ENCODE measurements around the gene FAM135A. TPM values are rescaled to one million over a fixed set of nuclear protein-coding genes. Genes with fewer than 3 reads are reported as not detected.

Gene FAM135A
- total and polyA plus RNA-seq, 2 of the 13 experiments (the other 11 are each of a cell fraction or from before 2014, with no cell fraction given) = 26.9 to 31.5 TPM

DNA sequence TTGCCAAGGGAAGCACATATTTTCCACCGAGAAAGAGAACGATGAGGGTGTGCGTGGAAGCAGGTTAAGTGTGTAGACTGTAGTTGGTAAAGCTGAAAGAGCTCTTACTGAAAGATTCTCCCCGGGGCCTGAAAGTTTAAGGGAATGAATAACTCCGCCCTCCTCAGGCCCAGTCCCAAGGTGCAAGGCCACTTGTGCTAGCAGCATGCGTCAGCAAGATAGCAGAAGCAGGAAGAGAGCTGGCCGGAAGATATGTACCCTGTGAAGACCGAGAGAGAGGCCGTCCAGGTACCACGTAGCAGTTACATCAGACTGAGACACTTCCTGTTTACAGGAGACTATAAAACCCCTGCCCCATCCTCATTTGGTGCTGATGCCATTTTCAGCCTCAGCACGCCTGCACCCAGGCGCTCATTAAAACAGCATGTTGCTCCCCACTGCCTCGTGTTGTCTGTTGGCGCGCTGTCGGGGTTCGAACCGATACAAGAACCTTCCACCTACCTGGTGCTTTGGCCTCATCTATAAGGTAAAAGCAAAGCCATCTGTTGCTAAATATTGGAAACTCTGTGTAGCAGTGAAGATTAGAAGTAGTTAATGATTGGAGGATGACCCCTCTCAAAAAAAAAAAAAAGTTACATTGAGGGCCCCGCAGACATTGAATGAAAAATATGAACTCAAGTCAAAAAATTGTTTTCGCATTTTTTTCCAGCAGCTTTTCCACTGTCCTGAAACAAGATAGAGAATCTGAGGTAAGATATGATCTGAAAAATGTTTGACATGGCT lies 18.6 kb upstream of the FAM135A start (continued):
- TF ChIP-seq, protein P1, sequence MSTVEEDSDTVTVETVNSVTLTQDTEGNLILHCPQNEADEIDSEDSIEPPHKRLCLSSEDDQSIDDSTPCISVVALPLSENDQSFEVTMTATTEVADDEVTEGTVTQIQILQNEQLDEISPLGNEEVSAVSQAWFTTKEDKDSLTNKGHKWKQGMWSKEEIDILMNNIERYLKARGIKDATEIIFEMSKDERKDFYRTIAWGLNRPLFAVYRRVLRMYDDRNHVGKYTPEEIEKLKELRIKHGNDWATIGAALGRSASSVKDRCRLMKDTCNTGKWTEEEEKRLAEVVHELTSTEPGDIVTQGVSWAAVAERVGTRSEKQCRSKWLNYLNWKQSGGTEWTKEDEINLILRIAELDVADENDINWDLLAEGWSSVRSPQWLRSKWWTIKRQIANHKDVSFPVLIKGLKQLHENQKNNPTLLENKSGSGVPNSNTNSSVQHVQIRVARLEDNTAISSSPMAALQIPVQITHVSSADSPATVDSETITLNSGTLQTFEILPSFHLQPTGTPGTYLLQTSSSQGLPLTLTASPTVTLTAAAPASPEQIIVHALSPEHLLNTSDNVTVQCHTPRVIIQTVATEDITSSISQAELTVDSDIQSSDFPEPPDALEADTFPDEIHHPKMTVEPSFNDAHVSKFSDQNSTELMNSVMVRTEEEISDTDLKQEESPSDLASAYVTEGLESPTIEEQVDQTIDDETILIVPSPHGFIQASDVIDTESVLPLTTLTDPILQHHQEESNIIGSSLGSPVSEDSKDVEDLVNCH (CRISPR knock-in tag; IDR thresholded peaks at IDR 0.05) = no peak
- TF ChIP-seq ZNF749 (CRISPR knock-in tag; IDR thresholded peaks at IDR 0.05; ENCODE audit: borderline replicate concordance) (no peak), ZFY (CRISPR knock-in tag; IDR thresholded peaks at IDR 0.05) (no peak), FOXJ3 (CRISPR knock-in tag; IDR thresholded peaks at IDR 0.05; ENCODE audit: borderline replicate concordance) (no peak), MAF1 (CRISPR knock-in tag; IDR thresholded peaks at IDR 0.05; ENCODE audit: borderline replicate concordance) (no peak), ZNF224 (CRISPR knock-in tag; IDR thresholded peaks at IDR 0.05) (no peak), EEA1 (CRISPR knock-in tag; IDR thresholded peaks at IDR 0.05; ENCODE audit: borderline replicate concordance) (no peak), SMAD1 (CRISPR knock-in tag; IDR thresholded peaks at IDR 0.05; ENCODE audit: borderline replicate concordance, low read depth) (no peak), HMGXB4 (CRISPR knock-in tag; IDR thresholded peaks at IDR 0.05; ENCODE audit: borderline replicate concordance in 1 of 2, low read depth in 1 of 2) (no peak)
